Natural killer cell (primary cell): ENCODE data around the gene TCF15. TPM values are rescaled to one million over a fixed set of nuclear protein-coding genes. Genes with fewer than 3 reads are reported as not detected.

ENCODE experiments used
- ATAC-seq, 3 donors: fragments of 150-1000 bp in 2 of 3; fragments of 200-7000 bp in 1 of 3; cut with Tn5 transposase; 1 replicate in 1 of 3; 2 replicates in 2 of 3; pipeline ENCODE4 v1.10.0; 2021; ENCODE audit warnings: mild to moderate bottlenecking in 2 of 3, moderate library complexity in 2 of 3
- DNase-seq, 2 donors: peaks; one replicate each; pipeline versions ENCODE4 v3.0.0 to v3.0.0-alpha.2; 2013 to 2021; ENCODE audit warnings: mixed read lengths in 1 of 2
- H3K27ac ChIP-seq: one replicate; pipeline ENCODE4 v1.5.1; 2013; ENCODE audit warnings: mild to moderate bottlenecking, low read length
- H3K27me3 ChIP-seq: one replicate; pipeline ENCODE4 v1.6.1; 2013; ENCODE audit warnings: low read length; ENCODE audit not compliant: control insufficient read depth, insufficient read depth
- H3K36me3 ChIP-seq: one replicate; pipeline ENCODE4 v1.6.1; 2013; ENCODE audit warnings: low read length; ENCODE audit not compliant: control insufficient read depth, insufficient read depth
- H3K4me1 ChIP-seq: one replicate; pipeline ENCODE4 v1.6.1; 2013; ENCODE audit warnings: low read length; ENCODE audit not compliant: control insufficient read depth, insufficient read depth
- H3K4me3 ChIP-seq: one replicate; pipeline ENCODE4 v1.5.1; 2013; ENCODE audit warnings: low read length
- H3K9me3 ChIP-seq: one replicate; pipeline ENCODE4 v1.6.1; 2013; ENCODE audit warnings: low read length; ENCODE audit not compliant: control insufficient read depth, insufficient read depth
- H3K27ac Mint-ChIP-seq, 2 donors: one replicate each; pipeline ENCODE4 v1.8.0; 2022; ENCODE audit warnings: mild to moderate bottlenecking in 2 of 2, mixed read lengths in 2 of 2, moderate library complexity in 1 of 2
- H3K27me3 Mint-ChIP-seq, 2 donors: one replicate each; pipeline ENCODE4 v1.8.0; 2022; ENCODE audit warnings: low read depth in 2 of 2, mixed read lengths in 2 of 2
- H3K36me3 Mint-ChIP-seq: one replicate; pipeline ENCODE4 v1.8.0; 2022; ENCODE audit warnings: mixed read lengths
- H3K4me1 Mint-ChIP-seq, 2 donors: one replicate each; pipeline ENCODE4 v1.8.0; 2022; ENCODE audit warnings: mixed read lengths in 2 of 2
- H3K4me3 Mint-ChIP-seq: one replicate; pipeline ENCODE4 v1.8.0; 2022; ENCODE audit warnings: mild to moderate bottlenecking, moderate library complexity, mixed read lengths
- H3K9me3 Mint-ChIP-seq, 2 donors: one replicate each; pipeline ENCODE4 v1.8.0; 2022; ENCODE audit warnings: mixed read lengths in 2 of 2
- CTCF ChIP-seq: fragments of 200-600 bp; IDR thresholded peaks from one replicate; pipeline ENCODE4 v1.8.0; 2022; ENCODE audit warnings: antibody characterized with exemption
- WGBS: methylation state at CpG from one replicate; pipeline ENCODE4 v1.1.7; 2013; ENCODE audit warnings: missing lambda C conversion rate; ENCODE audit not compliant: insufficient coverage; 5-methylcytosine and 5-hydroxymethylcytosine counted together
- intact Hi-C: fragments of 100-400 bp; cut with micrococcal nuclease; formaldehyde crosslinking; loops from one replicate; pipeline ENCODE4 v1.14.2; 2022
- total RNA-seq, 4 donors: library from RNA; stranded (reverse); fragments of 120-200 nt in 1 of 4; gene quantifications; one replicate each; pipeline versions ENCODE4 v1.2.3 to v1.2.4, GENCODE V29; 2013 to 2022

The TCF15 gene
- total RNA-seq, 3 donors from 2014 or later (not counting 1 experiment from before 2014, with no cell fraction given) = 0.32 TPM; not detected in 2

GRCh38 chr20:592506-592905, 17.6 kb downstream of the TCF15 start:
- H3K9me3 ChIP-seq = no peaks in the 10 kb centered on the region
- no peak overlapping the region for H3K4me3 ChIP-seq
- ATAC-seq = no peak
- TF ChIP-seq CTCF = no peak
- H3K36me3 ChIP-seq = no peaks in the 10 kb centered on the region
- no peaks in the 10 kb centered on the region for H3K27me3 ChIP-seq
- Mint-ChIP-seq H3K4me3 (no peak overlapping the region), H3K27me3 (peaks cover 3 to 10% of the 10 kb centered on the region in 2 donors), H3K4me1 (no peaks in the 10 kb centered on the region), H3K9me3 (no peaks in the 10 kb centered on the region), H3K27ac (no peak overlapping the region), H3K36me3 (no peaks in the 10 kb centered on the region)
- no peaks in the 10 kb centered on the region for H3K4me1 ChIP-seq
- no peak overlapping the region for H3K27ac ChIP-seq
- intact Hi-C loops = no loop called here
- DNase-seq = no peak
- WGBS = 87% methylated on average over 7 of the region's 7 CpGs

GRCh38 chr20:591941-592340, 18.2 kb downstream of the TCF15 start:
- DNase-seq (no peak), ATAC-seq (no peak)
- Histone ChIP-seq H3K4me3 (no peak overlapping the region), H3K4me1 (no peaks in the 10 kb centered on the region), H3K27ac (no peak overlapping the region), H3K36me3 (no peaks in the 10 kb centered on the region), H3K27me3 (no peaks in the 10 kb centered on the region), H3K9me3 (no peaks in the 10 kb centered on the region)
- peaks cover 3 to 10% of the 10 kb centered on the region in 2 donors for H3K27me3 Mint-ChIP-seq
- no peaks in the 10 kb centered on the region for H3K36me3 Mint-ChIP-seq
- no peak for TF ChIP-seq CTCF
- intact Hi-C loops = no loop called here
- H3K4me3 Mint-ChIP-seq = no peak overlapping the region
- H3K27ac Mint-ChIP-seq = no peak overlapping the region
- H3K4me1 Mint-ChIP-seq = no peaks in the 10 kb centered on the region
- WGBS = 81% methylated on average over 5 of the region's 5 CpGs
- H3K9me3 Mint-ChIP-seq = no peaks in the 10 kb centered on the region

- no peak overlapping the region for H3K27ac Mint-ChIP-seq
Measured at GRCh38 chr20:588932-589672, 21.0 kb downstream of the TCF15 start.

More at GRCh38 chr20:588932-589672, 21.0 kb downstream of the TCF15 start:
- Mint-ChIP-seq H3K9me3 (no peaks in the 10 kb centered on the region), H3K4me1 (no peaks in the 10 kb centered on the region), H3K36me3 (no peaks in the 10 kb centered on the region), H3K4me3 (no peak overlapping the region), H3K27me3 (peaks cover 9 to 10% of the 10 kb centered on the region in 2 donors)
- ATAC-seq = peak in 1 of 3 donors; percentile 39
- DNase-seq = no peak
- H3K4me1 ChIP-seq = no peaks in the 10 kb centered on the region
- no peaks in the 10 kb centered on the region for H3K27me3 ChIP-seq
- TF ChIP-seq CTCF = no peak
- no peaks in the 10 kb centered on the region for H3K36me3 ChIP-seq
- intact Hi-C loops = no loop called here
- WGBS = 84% methylated on average over 10 of the region's 10 CpGs
- H3K27ac ChIP-seq = no peak overlapping the region
- H3K9me3 ChIP-seq = no peaks in the 10 kb centered on the region
- no peak overlapping the region for H3K4me3 ChIP-seq
